ENCODE data around the gene USP13. TPM values are rescaled to one million over a fixed set of nuclear protein-coding genes. Genes with fewer than 3 reads are reported as not detected.

USP13 gene
- total and polyA plus RNA-seq, 8 donors = 16.3 to 26.3 (median 23.2) TPM

DNA sequence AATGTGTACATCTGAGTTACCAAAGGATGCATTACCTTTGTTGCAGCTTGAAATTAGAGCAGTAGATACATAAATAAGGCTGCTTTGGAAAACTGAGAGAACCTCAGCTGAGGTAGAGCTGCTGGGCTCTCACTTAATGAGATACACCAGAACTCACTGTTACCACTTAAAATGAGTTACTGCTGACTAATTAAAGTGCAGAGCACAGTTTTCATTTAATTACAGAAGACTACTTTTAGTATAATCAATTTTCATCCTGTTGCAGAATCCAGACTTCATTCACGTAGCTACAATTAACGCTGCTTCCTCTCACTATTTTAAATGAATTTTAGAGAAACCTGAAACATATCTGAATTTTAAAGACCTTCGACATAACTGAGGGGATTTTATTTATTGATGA lies 169.5 kb downstream of the USP13 start:
- Histone ChIP-seq H3K9me3 (no peaks in the 10 kb centered on the region), H3K36me3 (no peaks in the 10 kb centered on the region), H3K4me1 (no peaks in the 10 kb centered on the region), H3K27ac (no peak overlapping the region), H3K27me3 (peaks cover 0 to 5% of the 10 kb centered on the region in 2 donors), H3K4me3 (no peak overlapping the region)
- TF ChIP-seq, protein P1, sequence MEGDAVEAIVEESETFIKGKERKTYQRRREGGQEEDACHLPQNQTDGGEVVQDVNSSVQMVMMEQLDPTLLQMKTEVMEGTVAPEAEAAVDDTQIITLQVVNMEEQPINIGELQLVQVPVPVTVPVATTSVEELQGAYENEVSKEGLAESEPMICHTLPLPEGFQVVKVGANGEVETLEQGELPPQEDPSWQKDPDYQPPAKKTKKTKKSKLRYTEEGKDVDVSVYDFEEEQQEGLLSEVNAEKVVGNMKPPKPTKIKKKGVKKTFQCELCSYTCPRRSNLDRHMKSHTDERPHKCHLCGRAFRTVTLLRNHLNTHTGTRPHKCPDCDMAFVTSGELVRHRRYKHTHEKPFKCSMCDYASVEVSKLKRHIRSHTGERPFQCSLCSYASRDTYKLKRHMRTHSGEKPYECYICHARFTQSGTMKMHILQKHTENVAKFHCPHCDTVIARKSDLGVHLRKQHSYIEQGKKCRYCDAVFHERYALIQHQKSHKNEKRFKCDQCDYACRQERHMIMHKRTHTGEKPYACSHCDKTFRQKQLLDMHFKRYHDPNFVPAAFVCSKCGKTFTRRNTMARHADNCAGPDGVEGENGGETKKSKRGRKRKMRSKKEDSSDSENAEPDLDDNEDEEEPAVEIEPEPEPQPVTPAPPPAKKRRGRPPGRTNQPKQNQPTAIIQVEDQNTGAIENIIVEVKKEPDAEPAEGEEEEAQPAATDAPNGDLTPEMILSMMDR (IDR thresholded peaks at IDR 0.05) = no peak
- DNase-seq (no peak), ATAC-seq (no peak)
- intact Hi-C loops (cut with DNase I) = no loop called here

DNA sequence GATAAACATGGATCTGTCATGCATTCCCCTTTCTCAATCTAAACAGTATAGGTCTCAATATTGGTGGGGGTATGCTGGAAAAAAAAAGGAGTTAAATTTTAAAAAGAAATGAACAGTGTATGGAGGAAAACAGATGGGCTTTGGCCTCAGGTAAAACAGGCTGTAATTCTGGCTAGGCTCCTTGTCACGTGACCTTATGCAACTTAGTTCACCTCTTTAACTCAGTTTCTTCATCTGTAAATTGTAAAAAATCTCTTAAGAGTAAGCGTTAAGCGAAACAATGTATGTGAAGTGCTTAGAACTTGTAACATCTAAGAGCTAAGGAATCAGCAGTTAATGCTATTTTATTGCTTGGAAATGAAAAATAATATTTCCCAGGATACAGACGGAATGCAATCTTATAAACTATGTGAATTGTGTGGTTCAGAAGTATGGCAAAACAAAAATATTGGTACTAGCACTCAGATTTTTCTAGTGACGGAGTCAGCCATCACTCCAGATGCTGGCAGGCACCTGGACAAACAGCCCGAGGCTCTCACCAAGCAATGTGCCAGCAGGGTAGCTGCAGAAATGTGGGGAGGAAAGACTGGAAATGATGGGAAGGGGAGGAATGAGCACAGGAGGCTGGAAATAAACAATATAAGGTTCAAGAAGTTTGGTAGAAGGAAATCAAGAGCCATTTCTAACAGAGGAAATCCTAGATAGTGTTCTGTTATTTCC lies 172.8 kb downstream of the USP13 start:
- Histone ChIP-seq H3K4me3 (no peak overlapping the region), H3K9me3 (no peaks in the 10 kb centered on the region), H3K36me3 (no peaks in the 10 kb centered on the region), H3K4me1 (no peaks in the 10 kb centered on the region), H3K27ac (no peak overlapping the region), H3K27me3 (peaks cover 0 to 2% of the 10 kb centered on the region in 2 donors)
- TF ChIP-seq, protein P1 (IDR thresholded peaks at IDR 0.05) = no peak
- intact Hi-C loops (cut with DNase I) = no loop called here
- no peak for ATAC-seq
- no peak for DNase-seq

DNA sequence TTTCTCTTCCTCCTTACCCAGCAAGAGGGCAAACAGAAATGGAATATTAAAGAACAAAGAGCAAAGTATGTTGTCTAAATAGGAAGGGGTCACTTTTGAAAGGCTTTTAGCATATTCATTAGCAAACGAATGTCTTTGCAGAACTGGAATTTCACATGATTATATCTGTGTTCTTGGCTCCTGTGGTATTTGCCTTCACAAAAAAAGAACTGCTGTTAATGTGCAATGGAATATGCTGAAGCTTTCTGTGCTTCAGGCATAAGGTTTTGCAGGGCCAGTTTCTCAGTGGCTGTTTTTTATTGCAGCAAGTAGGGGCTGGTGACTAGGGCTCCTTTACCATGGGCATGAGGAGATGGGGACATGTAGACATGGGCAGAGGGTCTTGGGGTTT lies 173.4 kb downstream of the USP13 start:
- H3K4me3 ChIP-seq = no peak overlapping the region
- DNase-seq = no peak

DNA sequence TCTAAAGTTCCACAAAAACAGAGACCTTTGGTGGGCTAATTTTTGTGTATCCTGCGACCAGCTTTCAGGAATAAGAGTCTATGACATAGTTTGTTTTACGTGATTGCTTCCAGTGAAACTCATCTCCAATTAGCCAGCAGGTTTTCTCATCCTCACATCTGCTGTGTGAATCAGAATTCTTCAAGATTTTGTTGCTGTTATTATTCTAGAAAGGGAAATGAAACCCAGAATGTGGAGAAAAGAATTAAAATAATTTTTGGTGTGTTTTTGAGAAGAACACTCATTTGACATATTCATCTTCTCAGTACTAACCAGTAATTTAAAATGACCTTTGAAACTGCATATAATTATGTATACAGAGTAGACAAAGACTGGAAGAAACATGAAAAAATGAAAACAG lies 175.9 kb downstream of the USP13 start:
- Histone ChIP-seq H3K36me3 (no peaks in the 10 kb centered on the region), H3K4me3 (no peak overlapping the region), H3K27ac (no peak overlapping the region), H3K9me3 (no peaks in the 10 kb centered on the region), H3K27me3 (no peaks in the 10 kb centered on the region), H3K4me1 (no peaks in the 10 kb centered on the region)
- TF ChIP-seq, protein P1 (IDR thresholded peaks at IDR 0.05) = no peak
- no peak for ATAC-seq
- DNase-seq = no peak
- intact Hi-C loops (cut with DNase I) = no loop called here

More for the DNA sequence above, 173.4 kb downstream of the USP13 start:
- Histone ChIP-seq H3K27me3 (no peaks in the 10 kb centered on the region), H3K27ac (no peak overlapping the region), H3K9me3 (no peaks in the 10 kb centered on the region), H3K36me3 (no peaks in the 10 kb centered on the region), H3K4me1 (no peaks in the 10 kb centered on the region)
- no peak for ATAC-seq
- intact Hi-C loops (cut with DNase I) = no loop called here
- TF ChIP-seq, protein P1 (IDR thresholded peaks at IDR 0.05) = no peak

DNA sequence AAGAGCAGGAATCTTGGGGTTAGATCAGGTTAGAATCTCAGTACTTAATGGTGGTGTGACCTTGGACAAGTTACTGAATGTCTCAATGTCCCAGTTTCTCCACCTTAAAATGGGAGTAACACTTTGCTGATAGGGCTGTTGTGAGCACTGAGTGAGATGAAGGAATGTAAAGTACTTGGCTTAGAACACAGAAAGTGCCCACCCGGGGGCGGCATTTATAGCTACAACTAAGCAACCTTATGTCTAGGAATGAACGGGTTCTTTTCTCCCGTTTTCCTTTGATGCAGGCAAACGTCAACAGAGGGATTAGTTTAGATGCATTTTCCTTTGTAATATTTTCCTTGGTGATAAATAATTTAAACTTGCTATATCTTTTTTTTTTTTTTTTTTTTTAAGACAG lies 176.6 kb downstream of the USP13 start:
- Histone ChIP-seq H3K4me1 (no peaks in the 10 kb centered on the region), H3K27ac (no peak overlapping the region), H3K9me3 (no peaks in the 10 kb centered on the region), H3K27me3 (no peaks in the 10 kb centered on the region), H3K4me3 (no peak overlapping the region), H3K36me3 (no peaks in the 10 kb centered on the region)
- DNase-seq (no peak), ATAC-seq (no peak)
- TF ChIP-seq, protein P1 (IDR thresholded peaks at IDR 0.05) = no peak
- intact Hi-C loops (cut with DNase I) = no loop called here
